ENCODE data around the gene GTPBP6. TPM values are rescaled to one million over a fixed set of nuclear protein-coding genes. Genes with fewer than 3 reads are reported as not detected.

The GTPBP6 gene, protein sequence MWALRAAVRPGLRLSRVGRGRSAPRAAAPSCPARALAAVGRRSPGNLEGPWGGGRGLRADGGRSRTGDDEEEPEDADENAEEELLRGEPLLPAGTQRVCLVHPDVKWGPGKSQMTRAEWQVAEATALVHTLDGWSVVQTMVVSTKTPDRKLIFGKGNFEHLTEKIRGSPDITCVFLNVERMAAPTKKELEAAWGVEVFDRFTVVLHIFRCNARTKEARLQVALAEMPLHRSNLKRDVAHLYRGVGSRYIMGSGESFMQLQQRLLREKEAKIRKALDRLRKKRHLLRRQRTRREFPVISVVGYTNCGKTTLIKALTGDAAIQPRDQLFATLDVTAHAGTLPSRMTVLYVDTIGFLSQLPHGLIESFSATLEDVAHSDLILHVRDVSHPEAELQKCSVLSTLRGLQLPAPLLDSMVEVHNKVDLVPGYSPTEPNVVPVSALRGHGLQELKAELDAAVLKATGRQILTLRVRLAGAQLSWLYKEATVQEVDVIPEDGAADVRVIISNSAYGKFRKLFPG
- total RNA-seq: 43.4 and 45.9 TPM in 2 replicates

GRCh38 chrX:318739-319578 is at the start of gene GTPBP6:
TSS of gene GTPBP6 (minus strand) at chrX:318796. CDS start at chrX:318787, 9 bp downstream.

GRCh38 chrX:281166-281999 is 37.2 kb downstream of the GTPBP6 start, which contains the start of gene PLCXD1:
TSS of gene PLCXD1 (plus strand) at chrX:281381. CDS start at chrX:284188, 2,807 bp downstream.

Other genes with a start within 250 kb of the GTPBP6 start
- 5.9 and 8.0 TPM in 2 replicates for gene PLCXD1, start 37.4 kb downstream of the GTPBP6 start, total RNA-seq
- gene PPP2R3B, start 68.1 kb upstream of the GTPBP6 start, total RNA-seq: 15.0 and 24.8 TPM in 2 replicates